ENCODE results near the gene MMP11.
"Not testable (repeated sequence)": the region's sequence is repeated elsewhere in the genome, so short reads cannot be mapped to it uniquely, and the experiment has no call there.

The MMP11 gene, protein sequence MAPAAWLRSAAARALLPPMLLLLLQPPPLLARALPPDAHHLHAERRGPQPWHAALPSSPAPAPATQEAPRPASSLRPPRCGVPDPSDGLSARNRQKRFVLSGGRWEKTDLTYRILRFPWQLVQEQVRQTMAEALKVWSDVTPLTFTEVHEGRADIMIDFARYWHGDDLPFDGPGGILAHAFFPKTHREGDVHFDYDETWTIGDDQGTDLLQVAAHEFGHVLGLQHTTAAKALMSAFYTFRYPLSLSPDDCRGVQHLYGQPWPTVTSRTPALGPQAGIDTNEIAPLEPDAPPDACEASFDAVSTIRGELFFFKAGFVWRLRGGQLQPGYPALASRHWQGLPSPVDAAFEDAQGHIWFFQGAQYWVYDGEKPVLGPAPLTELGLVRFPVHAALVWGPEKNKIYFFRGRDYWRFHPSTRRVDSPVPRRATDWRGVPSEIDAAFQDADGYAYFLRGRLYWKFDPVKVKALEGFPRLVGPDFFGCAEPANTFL

DNA sequence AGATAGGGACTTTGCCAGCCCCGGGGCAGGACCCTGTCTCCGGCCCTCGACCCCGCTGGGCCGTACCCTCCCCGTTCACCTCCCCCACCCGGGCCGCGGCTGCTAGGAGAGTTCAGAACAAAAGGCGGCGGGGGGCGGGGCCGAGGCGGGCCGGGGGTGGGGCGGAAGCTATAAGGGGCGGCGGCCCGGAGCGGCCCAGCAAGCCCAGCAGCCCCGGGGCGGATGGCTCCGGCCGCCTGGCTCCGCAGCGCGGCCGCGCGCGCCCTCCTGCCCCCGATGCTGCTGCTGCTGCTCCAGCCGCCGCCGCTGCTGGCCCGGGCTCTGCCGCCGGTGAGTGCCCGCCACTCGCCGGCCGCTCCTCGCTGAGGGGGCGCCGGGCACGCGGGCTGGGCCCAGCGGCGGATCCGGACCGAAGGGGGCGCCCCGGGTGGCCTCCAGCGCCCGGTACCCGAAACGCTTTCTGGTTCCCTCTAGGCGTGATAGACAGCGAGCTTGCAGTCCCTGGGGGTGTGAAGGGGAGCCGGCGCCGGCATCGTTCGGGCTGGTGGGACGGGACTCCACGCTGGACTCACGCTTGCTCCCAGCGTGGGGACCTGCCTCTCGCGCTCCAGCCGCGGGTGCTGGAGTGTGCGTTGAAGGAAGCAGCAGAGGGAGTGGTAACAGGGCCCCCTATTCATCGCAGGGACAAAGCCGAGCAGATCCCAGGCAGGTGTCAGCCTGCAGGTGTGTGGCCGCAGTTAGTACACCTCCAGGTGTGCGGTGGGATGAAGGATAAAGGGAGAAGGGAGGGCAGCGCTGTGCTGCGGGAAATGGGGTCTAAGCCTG is at the start of gene MMP11:
TSS of gene MMP11 (plus strand) at position 201 of the 825 bp plus-strand sequence. CDS start at position 223, 22 bp downstream.
- DNase-seq: peak in 1 of 2 experiments; percentile 29

DNA sequence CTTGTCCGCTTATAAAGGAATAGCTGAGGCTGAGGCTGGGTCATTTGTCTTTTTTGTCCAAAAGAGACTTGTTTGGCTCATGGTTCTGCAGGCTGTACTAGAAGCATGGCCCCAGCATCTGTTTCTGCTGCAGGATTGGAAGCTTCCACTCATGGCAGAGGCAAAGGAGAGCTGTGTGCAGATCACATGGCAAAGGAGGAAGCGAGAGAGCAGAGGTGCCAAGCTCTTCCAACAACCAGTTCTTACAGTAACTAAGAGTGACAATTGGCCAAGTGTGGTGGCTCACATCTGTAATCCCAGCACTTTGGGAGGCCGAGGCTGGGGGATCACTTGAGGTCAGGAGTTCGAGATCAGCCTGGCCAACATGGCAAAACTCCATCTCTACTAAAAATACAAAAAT is 44.5 kb upstream of the MMP11 start:
- not testable (repeated sequence) for DNase-seq

GRCh38 chr22:23737696-23738095 is 35.0 kb upstream of the MMP11 start:
- no peak for DNase-seq

- DNase-seq: no peak
These were observed 30.0 kb upstream of the MMP11 start for GRCh38 chr22:23742505-23743264.

GRCh38 chr22:23743303-23743705 is 29.3 kb upstream of the MMP11 start:
- DNase-seq: no peak

DNA sequence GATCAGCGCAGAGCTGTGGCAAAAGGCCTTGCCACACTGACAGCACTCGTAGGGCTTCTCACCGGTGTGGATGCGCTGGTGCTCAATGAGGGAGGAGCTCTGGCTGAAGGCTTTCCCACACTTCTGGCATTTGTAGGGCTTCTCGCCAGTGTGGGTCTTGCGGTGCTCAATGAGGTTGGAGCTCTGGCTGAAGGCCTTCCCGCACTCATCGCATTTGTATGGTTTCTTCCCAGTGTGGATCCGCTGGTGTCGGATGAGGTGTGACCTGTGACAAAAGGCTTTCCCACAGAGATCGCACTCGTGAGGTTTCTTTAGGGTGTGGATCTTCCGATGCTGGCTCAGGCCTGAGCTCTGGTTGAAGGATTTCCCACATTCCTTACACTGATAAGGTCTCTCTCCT is 28.6 kb upstream of the MMP11 start:
- no peak for DNase-seq

DNA sequence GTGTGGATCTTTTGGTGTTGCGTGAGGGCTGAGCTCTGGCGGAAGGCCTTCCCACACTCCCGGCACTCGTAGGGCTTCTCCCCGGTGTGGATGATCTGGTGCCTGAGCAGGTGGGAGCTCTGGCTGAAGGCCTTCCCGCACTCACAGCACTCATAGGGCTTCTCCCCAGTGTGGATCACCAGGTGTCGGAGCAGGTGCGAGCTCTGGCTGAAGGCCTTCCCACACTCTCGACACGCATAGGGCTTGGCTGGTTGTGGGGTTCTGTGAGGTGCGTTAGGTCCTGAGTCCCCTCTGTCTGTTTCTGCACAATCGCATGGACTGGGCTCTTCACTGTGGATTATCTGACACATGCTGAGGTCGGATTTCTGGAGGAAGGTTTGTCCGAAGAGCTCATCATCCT is 28.2 kb upstream of the MMP11 start:
- no peak for DNase-seq

DNA sequence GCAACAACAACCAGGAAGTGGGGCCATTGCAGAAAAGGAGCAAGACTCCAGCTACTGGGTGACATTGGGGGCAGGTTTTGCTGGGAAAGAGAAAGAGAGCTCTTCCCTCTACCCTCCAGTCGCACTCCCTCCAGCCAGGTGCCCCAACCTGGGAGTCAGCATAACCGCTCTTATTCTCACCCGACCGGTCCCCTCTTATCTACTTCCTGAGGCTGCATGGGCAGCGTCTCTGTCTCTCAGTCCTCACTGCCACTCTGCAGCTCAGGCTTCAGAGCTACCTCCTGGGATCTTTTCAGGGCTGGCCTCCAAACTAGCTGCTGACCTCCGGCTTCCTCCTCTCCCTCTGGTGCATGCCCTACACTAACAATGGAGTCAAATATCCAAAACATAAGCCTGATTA is 26.9 kb upstream of the MMP11 start:
- no peak for DNase-seq

DNA sequence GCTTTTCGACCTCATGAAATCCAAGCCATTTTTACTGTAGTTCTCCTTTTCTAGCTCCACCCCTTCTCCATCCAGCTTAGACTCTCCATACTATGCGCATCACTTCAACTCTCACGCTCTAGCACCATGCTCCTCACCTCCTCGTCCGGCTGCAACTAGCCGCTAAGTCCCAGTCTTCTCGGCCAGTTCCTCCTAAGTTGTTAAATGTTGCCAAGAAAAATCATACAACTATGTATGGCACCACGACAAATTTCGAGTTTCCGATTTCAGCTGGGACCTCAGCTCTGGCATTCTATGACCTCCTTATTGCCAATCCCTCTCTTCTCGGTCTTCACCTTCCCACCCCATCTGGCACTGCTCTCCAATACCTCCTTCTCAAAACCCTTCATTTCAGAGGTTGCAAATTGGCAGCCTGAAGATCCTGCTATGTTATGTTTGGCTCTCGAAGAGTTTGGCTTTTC is 22.8 kb upstream of the MMP11 start:
- no peak for DNase-seq

- no peak for DNase-seq
These were observed 22.3 kb upstream of the MMP11 start for GRCh38 chr22:23750367-23750713.

DNA sequence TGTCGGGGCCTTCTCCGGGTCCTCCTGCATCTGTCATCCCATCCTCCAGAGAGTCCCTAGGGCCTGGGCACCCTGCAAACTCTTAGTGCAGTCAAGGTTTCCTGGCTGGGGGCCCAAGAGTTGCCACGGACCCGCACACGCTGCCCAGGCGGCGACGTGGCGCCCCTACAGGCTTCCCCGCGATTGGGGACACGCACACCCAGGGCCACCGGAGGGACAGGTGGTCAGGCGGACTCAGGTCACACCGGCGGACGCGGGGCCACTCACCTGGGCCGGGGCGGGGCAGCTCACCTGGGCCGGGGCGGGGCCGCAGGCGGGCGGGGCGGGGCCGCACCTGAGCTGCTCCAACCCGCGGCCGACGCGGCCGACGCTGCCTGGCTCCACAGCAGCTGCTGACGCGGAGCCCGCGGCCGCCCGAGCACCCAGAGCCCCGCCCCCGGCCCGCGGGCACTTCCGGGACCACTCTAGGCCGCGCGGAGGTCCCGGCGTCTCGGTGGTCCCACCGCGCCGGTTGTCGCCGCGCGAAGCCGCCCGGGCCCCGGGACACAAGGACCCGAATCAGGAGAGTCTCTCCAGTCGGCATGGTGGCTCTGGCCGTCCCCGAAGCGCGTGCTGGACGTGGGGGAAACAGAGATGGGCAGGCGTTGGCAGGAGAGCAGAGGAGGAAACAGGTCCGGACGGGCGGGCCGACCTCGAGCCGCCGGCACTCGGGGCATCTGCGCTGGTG is 21.8 kb upstream of the MMP11 start, which contains the start of gene ZNF70:
TSS of gene ZNF70 (minus strand) at position 399 of the 727 bp plus-strand sequence. CDS start 5,972 bp downstream, outside the sequence.
- peak; percentile 38 to 83 for DNase-seq

DNA sequence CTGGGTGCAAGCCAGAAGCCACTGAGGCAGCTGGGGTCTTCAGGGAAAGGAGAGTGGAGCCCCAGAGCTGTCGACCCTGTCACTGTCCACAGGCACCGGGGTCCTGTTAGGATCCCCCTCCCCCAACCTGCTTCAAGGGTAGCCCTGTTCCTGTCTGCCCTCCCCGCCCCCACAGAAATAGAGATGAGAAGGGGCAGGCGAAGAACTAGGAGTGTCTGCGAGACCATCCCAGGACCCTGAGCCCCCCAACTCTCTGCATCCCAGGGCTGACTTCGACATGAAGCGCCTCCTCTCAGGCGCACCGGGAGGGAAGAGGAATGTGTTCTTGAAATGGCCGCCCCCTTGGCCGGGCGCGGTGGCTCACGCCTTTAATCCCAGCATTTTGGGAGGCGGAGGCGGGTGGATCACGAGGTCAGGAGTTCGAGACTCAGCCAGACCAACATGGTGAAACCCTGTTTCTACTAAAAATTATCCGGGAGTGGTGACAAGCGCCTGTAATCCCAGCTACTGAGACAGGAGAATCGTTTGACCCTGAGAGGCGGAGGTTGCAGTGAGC is 21.1 kb upstream of the MMP11 start:
- no peak for DNase-seq

DNA sequence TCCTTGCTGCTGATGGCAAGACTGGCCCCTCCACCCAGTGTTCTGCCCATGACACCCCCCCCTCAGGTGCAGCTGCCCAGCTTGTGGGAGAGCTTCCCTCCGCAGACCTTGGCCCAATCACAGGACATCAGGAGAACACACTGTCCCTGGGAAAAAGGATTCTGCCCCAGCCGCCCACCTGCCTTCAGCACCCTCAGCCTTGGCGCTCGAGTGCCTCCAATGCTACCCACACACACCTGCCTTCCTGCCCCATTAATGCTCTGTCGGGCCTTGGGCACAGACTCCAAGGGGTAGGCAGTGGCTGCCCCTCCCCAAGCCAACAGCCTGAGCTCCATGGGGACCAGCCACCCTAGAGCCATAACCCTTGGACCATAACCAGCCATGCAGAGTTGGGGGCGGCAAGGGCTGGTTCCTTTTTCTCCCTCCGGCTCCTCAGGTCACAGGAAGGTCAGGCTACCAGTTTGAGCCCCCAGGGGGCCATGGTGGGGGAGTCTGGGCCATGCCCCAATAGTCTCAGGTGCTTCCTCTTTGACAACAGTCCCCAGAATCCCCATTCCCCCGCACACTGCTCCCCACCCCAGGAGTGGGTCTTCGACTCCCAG is 20.5 kb upstream of the MMP11 start:
- DNase-seq: no peak

GRCh38 chr22:23752750-23753149 is 19.9 kb upstream of the MMP11 start:
- DNase-seq: no peak

DNA sequence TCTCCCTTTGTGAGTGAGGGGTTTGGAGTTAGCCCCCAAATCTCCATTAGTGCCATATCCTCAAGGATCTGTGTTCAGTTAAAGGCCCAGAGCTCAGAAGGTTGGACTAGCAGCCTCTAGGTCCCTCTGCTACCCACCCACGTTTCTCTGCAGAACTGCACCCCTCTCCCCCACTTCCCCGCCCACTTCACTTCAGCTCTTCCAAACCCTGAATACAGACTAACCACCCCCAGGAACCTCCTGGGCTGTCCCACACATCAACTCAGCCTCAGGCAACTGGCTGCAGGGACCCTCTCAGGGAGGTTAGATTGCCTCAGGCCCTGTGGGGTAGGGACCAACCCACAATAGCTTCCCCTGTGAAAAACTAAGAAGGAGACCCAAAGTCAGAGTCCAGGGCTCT is 19.3 kb upstream of the MMP11 start:
- no peak for DNase-seq

DNA sequence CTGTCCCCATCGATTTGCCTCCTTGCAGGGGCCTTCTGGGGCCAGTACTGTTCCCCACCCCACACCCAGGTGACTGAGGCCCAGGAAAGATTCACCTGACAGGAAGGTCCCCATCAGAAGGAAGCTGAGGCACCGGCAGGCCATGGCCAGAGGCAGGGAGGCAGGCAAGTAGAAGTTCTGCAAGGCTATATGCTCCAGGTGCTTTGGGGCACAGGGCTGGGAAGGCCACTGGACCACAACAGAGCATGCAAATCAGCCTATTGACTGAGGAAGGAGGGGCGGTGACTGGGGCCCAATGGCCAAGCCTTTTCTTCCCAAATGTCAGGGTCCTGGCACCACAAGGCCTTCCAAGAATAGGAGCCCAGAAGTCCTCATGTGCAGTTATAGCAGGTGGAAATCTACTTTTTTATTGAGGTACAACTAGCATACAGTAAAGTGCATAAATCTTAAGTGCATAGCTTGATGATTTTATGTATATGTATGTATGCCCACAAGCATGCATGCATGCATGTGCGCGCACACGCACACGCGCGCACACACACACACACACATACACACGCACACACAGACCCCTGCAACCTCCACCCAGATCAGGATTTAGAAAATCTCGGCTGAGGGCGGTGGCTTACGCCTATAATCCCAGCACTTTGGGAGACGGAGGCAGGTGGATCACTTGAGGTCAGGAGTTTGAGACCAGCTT is 18.3 kb upstream of the MMP11 start, which contains the start of gene VPREB3:
TSS of gene VPREB3 (minus strand) at position 206 of the 700 bp plus-strand sequence. CDS start at position 144, 62 bp downstream.
- no peak for DNase-seq

- DNase-seq: no peak
These were observed 17.5 kb upstream of the MMP11 start for GRCh38 chr22:23754980-23755636.

DNA sequence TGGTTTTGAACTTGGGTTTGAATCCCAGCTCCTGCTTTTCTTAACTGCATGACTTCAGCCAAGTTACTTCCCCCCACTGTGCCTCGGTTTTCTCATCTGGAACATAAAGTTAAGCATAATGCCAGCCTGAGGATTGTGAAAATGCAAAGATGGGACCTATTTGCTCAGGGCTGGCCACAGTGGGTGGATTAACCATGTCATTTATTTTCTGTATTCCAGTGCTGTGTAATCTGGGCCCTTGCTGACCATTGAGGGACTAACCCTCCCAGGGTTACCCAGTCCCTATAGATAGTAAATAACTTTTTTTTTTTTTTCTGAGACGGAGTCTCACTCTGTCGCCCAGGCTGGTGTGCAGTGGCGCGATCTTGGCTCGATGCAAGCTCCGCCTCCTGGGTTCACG is 16.9 kb upstream of the MMP11 start:
- DNase-seq: no peak

GRCh38 chr22:23756891-23757290 is 15.8 kb upstream of the MMP11 start:
- DNase-seq: no peak

GRCh38 chr22:23759566-23759965 is 13.1 kb upstream of the MMP11 start:
- no peak for DNase-seq

All from NCI-H187 (cell line).